Skin of body (tissue), 2 donors: ENCODE data around the gene LAMTOR1. TPM values are rescaled to one million over a fixed set of nuclear protein-coding genes. Genes with fewer than 3 reads are reported as not detected.

Experiments used
- DNase-seq: peaks from one replicate; lab custom pipeline; 2025; lab: John Stamatoyannopoulos, UW
- total RNA-seq: library from RNA; depleted of rRNA; stranded (reverse); fragments of >200 nt; gene quantifications from one replicate; pipeline ENCODE4 v1.2.3, GENCODE V29; 2014

Gene LAMTOR1
- total RNA-seq, 1 donor from 2014 or later, result 34.1 TPM

DNA sequence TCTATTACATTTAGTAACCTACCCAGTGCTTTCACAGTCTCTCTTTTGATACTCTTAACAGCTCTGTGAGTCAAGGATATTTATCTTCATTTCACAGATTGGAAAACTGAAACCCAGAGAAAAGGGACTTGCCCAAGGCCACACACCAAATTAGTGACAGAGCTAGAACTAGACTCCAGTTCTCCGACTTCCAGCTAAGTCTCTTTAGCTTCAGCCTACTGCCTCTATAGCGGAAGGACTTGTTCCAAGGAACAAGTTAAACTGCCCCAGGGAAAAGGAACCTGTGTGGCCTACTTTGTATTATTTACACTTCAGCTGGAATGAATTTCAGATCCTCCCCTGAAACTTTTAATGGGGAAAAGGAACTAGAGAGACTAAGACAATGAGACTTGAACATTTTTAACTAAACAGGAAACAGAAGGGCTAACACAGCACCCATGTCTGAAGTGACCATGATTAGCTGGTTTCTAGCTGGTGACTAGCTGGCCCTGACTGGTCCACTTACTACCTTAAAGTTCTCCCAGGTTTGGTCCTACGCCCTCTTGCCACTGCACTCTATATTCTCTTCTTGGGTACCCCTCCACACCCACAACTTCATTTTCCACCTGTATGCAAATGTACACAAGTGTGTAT is 21.2 kb downstream of the LAMTOR1 start:
- no peak for DNase-seq

DNA sequence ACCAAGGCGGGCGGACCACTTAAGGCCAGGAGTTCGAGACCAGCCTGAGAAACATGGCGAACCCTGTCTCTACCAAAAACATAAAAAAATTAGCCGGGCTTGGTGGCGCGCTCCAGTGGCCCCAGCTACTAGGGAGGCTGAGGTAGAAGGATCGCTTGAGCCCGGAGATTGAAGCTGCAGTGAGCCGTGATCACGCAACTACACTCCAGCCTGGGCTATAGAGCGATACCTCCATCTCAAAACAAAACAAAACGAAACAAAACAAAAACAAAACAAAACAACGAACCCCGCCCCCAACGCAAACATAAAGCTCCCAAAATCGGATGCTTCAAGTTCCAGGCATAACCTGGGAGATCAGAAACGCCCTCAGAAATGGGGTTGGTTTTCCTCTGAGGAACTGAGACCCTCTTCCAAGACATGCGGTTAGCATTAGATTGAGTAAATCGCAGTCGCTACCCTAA is 21.9 kb downstream of the LAMTOR1 start:
- no peak for DNase-seq

DNA sequence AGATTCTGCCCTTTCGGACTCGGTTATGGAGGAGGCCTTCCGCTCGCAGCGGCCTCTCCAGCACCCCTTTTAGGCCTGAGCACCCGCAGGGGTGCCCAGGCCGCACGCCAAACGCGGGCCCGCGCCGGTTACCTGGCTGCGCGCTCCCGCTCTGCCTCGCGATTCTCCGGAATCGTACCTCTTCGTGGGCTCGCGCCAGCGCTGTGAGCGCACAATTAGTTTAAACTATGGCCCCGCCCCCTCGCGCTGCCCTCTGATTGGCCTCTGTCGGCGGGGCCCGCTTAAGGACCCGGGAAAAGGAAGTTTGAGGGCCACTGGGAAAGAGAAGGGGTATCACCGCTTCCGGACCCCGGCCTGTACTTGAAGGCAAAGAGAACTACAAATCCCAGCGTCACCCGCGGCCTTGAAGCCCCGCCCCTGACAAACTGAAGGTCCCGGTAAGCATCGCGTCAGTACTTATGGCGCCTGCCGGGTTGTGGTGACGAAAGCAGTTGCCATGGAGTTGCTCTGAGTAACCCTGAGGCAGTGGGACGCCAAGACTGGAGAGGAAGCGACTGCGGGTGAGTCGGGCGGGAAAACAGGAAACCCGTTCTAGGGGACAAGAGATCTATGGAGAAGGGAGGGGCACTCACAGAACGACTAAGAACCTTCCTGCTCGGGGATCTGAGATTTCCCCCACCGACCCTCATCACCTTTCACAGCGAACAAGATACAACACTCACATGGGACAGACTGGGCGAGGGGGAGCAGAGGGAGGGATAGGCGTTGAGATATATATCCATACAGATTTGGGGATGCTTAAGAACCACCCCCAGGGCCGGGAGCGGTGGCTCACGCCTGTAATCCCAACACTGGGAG is 22.5 kb downstream of the LAMTOR1 start, which contains the start of the genes LRRC51 and NUMA1:
TSS of gene LRRC51 (plus strand) at position 525 of the 858 bp plus-strand sequence. CDS start 8,234 bp downstream, outside the sequence.
TSS of gene NUMA1 (minus strand) at position 217 of the 858 bp plus-strand sequence. CDS start 44,599 bp downstream, outside the sequence.
- DNase-seq, result peak; percentile 100

DNA sequence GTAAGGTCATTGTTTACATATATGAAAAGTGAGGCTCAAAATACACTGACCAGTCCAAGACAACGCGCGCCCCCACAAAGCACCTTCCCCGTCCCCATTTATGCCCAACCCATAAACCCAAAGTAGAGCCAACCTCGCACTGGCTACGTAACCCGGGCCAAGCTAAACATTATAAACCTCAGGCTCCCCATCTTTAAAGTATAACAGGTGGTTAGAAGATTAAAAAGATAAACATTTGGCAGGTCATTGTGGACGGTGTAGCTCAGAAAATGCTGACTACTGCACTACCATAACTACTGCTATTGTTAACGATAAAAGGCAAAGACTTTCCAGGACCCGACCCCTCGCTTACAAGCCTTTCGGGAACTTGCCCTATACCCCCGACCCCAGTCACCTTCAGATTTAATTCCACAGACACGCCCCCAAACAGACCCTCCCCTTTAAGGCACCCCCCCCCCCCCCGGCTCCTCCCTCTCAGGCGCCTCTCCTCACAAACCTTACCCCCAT is 23.2 kb downstream of the LAMTOR1 start:
- DNase-seq, result peak; percentile 30

DNA sequence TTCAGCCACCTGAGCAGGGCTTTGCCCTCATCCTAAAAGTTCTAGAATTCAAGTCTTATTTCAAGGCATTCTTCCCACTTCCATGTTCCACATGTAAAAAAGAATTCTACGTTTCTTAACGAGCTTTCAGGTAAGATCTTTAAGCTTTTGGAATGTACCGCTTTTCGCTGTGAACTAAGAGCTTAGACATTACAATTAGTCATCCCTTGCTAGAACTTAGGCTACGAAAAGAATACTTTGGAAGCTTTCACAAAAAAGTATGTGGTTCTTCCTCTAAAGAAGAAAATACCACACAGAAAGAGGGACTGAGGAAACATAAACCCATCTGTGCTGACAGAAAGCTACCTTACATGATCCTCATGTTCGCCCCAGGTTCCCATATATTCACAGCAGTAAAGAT is 24.6 kb downstream of the LAMTOR1 start:
- no peak for DNase-seq

DNA sequence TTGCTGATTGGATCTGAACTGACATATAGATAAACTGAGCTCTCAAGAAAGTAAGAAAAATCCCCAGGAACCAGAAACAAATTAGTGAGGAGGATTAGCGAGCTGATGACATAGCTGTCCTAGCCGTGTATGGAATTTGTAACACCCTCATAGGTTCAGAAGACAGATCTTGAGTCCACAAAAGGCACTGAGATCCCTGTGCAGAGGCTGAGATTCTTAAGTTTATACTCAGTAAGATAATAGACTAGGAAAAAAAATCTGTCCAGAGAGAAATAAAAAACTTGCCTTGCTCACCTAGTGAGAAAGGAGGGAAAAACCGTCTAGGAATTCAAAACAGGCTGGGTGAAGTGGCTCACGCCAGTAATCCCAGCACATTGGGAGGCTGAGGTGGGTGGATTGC is 27.3 kb downstream of the LAMTOR1 start:
- no peak for DNase-seq

DNA sequence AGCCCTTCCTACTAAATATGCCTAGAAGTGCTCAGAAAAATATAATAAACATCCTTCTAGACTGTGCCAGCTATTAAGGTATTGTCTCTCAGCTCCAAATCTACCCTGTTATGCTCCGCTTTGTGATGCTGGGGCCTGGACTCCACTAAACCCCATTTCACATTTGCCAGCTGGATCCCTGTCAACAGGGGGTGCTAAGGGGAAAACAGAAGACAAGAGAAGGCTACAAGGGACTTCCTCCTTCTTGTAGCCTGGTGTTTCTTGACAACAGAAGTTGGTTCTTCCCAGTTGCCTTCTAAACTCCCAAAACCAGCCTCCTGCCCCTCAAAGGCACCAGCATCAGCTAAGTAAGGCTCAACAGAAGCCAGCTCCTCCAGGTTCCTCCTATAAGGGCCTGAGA is 28.0 kb downstream of the LAMTOR1 start:
- no peak for DNase-seq

DNA sequence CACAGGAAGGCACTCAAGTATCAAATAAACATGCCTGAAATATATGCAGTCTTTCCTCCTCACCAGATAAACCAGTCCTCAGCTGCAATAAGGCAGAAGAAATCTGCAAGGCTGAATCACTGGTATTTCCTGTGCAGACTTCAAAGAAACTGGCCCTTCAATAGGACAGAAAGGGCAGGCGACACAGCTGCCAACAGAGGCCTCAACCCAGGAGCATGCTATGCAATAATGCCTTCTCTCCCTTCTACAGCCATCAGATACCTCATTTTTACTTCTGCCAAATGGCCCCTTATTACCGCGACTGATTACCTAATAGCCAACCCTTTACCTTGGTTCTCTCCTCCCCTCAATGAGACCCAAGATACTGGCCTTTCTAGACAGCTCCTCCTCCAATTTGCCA is 30.7 kb downstream of the LAMTOR1 start:
- DNase-seq, result no peak

DNA sequence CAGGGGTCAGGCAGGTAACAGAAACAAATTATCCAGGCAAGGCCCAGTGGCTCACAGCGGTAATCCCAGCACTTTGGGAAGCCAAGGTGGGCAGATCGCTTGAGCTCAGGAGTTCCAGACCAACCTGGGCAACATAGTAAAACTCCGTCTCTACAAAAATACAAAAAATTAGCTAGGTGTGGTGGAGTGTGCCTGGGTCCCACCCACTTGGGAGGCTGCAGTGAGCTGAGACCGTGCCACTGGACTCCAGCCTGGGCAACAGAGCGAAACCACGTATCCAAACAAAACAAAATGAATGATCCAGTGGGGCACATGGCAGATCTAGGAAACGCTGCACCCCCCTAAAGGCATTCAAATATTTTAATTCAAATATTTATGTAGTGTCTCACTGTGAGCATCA is 32.6 kb downstream of the LAMTOR1 start:
- DNase-seq, result no peak

DNA sequence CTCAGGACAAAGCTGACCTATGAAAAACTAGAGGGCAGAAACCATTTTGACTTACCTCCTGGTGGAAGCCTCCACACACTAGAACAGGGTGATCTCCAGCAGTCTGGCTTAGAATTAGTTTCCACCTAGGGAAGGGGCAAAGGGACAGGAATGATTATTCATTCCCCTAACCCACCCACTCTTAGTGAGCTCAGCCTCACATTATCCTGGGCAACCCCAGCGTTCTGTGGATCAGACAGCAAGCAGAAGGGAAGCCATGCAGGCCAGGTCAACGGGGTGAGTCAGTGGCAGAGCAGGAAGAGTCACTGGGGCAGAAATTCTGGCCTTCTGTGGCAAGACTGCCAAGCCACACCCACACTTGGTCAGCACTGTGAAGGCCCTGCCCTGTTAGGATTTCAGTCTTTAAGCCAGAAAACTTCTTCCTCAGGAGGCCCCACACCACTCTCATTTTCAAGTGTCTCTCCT is 33.3 kb downstream of the LAMTOR1 start:
- no peak for DNase-seq

DNA sequence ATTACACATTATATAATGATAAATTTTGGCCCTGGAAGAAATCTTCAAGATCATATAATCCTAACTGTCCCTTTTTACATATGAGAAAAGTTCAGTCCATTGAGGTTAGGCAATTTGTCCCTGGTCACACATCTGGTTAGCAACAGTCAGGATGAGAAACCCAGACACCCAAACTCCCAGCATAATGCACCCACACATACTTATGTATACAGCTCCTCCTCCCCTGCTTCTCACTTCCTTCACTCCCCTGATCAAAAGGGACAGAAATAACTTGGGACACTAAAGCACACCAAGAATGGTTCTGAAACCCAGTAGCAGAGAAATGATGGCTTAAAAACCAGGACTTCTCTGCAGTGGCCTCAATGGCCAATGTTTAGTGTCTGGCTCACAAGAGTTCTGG is 33.9 kb downstream of the LAMTOR1 start:
- no peak for DNase-seq

DNA sequence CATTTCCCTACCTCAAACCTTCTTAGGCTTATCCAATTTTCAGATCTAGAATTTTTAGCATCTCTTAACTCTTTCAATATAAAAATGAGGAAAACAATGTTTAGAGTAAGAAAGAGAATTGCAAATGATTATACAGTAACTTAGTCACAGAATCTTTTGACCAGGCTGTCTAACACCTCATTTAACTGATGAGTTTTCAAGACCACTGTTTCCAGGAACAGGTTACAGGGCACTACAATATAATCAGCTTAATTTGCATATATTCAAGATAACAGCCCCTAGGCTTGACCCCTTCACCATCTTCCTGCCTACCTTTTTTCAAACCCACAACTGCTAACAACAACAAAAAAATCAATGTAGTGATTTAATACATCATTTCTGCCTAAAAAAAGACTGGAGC is 35.4 kb downstream of the LAMTOR1 start:
- no peak for DNase-seq

DNA sequence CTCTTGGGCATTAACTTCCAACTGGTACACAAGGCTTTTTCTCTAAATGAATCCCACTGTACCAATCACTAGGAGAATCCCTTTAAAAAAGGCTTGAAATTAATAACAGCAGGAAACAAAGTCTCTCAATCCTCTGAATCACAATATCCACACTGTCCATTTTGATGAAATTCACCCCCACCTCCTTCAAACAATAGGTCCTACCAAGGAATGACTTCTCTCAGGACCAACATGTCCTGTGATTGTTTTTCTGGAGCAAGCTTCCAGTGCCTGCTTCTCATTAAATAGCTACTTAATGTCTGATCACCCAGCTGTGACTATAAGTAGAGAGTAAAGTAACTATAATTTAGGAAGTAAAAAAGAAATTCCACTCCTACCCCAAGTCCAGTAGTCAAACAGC is 35.8 kb downstream of the LAMTOR1 start:
- DNase-seq, result no peak

DNA sequence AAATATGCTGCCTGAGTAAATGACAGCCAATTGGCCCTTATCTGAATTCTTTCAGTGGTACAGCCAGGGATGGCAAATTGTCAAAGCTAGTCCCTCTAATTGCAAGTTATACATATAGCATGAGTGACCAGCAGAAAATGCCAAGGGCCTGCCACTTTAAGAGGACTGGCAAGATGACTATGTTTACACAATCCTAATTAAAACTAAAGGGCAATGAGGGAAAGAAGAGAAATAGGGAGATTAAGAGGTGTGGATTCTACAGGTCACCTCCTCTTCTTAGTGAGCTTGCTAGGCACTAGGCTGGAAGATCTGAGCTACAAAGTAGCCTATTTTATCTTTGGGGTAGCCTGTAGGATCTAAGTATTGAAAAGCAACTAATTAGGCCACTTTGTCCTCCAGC is 36.2 kb downstream of the LAMTOR1 start:
- no peak for DNase-seq

DNA sequence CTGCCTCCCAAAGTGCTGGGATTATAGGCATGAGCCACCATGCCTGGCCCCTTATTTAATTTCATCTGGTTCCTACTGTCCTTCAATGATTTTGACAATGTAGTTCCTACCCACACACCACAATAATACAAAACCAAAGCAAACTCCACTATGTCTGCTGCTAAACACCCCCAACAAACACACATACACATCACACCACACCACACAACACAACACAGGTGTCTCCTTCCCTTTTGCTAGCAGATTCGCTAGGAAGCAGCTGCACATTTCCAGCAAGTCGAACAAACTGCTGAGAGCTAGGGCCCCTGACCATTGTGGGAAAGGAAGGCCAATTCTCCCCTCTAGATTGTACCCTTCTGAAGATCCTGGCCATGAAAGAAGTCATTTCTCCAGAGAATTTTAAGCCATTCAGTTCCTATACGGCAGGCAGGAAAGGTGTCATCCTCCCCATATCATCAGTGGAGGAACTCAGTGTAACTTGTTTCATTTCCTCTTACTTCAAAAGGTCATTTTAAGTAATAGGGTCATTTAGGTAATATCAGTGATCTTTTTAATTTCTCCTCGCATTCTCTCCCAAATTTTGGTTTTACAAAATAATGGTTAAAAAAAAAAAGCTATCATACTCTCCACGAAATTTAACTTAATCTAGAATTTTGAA is 41.2 kb downstream of the LAMTOR1 start:
- no peak for DNase-seq

DNA sequence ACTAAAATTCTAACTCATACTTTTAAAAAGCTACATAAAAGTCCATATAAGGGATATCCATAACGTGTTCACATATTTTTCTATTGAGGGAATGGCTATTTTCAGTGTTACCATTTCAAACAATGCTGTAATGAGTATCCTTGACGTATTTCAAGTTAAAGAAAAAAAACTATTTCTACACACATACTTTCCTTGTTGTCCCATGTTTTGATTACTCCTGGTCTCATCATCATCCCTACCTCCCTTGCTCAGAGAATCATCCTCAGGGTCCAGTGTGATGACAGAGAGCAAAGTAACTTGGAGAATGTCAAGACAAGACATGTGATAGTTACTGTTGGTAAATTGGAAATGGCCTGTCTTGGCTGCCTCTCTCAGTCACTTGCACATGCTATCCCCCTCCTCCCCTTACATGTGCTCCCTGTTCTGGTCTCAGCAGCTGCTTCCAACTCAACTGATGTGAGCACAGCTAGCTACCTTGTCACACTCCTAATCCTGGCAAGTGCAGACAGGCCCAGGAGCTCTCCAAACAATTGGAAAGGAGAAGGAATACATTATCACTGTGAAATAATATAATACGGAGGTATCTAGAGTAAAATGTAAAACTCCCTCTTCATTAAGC is 44.6 kb downstream of the LAMTOR1 start:
- DNase-seq, result no peak

DNA sequence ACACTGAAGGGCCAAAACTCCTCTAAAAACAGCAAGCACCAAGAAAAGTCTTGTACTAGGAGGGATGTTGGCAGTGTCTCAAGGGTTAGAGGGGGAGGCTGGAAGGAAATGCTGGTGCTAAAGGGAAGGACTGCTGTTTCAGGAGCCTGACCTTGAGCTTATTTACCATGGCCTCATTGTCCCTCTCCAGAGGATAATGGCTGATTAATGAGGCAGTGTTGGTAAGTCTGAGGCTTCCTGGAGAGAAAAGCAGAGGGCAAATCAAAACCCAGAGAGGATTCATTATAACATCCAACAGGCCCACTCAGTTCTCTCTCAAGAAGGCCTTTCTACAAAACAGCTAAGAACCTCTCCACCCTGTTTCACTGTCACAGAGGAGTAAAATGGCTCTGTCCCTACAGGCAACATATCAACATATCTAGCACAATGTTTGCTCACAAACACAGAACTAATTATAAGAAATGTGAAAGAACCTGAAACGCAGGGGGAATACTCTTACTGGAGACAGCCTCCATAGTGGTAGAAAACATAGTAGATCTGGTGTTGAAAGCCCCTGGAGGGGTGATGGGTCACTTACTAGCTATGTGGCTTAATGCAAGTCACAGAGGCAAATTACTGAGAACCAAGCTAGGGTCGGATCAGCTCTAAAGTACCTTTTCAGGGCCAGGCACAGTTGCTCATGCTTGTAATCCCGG is 54.2 kb downstream of the LAMTOR1 start:
- no peak for DNase-seq
